Measurements from ENCODE around the gene SF3B2.
A peak's percentile ranks its signal among the peaks of the same experiment; 100 is the strongest.
"Not testable (repeated sequence)": the region's sequence is repeated elsewhere in the genome, so short reads cannot be mapped to it uniquely, and the experiment has no call there.

Gene SF3B2

DNA sequence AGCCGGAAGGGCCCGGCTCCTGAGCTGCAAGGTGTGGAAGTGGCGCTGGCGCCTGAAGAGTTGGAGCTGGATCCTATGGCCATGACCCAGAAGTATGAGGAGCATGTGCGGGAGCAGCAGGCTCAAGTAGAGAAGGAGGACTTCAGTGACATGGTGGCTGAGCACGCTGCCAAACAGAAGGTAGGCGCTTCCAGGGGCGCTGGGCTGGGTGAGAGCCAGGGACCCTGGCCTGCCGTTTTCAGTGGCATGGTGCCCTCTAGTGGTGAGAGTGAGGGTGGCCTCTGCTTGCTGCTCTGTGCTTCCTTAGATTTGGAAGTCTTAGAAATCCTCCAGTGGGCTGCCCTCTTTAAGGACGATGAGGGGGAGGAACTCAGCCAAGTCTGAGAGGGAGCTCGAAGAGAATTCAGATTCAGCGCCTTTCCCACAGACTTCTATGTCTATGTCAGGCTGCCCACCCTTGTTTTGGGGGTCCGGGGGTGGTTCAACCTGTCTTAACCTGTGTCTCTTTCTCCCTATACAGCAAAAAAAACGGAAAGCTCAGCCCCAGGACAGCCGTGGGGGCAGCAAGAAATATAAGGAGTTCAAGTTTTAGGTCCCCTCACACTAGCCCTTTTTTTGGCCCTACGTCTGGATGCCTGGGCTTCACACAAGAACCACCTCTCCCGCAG, 16.1 kb downstream of the SF3B2 start:
- in situ Hi-C loops (cut with MboI; ENCODE audit: low sequenced_read_pairs): no loop called here
- Histone ChIP-seq H3K36me3 (replicated peaks) (peaks cover 62% of the 10 kb centered on the region), H3K27me3 (ENCODE audit: low read depth) (no peaks in the 10 kb centered on the region), H3K4me1 (peaks cover 7% of the 10 kb centered on the region; the same call in 1 of the 2 replicates), H3K9me3 (no peaks in the 10 kb centered on the region), H3K4me3 (no peak overlapping the region)
- peak; percentile 60 to 90 for DNase-seq (ENCODE audit: low spot score in 2 of 2)

DNA sequence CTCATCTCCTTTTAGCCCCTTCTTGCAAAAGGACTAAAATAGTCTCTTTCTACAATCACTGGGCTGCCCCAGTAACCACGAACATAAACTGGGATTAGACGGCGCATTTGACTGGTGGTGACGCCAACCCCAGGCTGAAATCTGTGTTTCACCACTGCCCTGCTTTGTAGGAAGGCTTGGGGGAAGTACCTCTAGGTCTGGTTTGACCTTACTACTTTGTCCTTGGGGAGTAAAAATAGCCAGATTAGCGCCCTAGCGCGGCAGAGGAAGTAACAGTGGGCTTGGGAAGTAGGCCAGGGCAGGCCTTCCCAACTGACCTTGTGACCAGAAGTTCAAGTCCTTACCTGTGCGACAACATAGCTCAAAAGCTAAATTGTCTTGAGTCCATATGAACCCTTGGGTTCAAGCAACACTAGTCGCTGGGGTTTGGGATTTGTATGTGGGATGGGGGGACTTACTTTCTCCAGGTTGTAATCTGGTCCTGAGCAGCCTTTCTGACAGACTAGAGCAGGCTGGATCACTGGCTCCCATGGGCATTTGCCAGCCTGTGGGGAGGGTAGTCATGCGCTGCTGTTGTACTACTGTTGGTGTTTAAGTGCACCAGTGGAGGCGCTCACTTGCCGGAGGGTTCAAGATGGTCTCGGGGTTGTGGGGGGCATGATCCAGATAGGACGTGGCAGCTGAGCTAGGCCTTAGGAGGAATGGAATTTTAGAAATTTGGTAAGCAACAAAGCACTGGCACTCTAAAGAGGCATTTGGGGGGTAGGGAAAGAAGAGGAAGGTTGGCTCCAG, 17.0 kb downstream of the SF3B2 start:
- Histone ChIP-seq H3K4me3 (peak overlapping the region; percentile 34), H3K9me3 (no peaks in the 10 kb centered on the region), H3K36me3 (replicated peaks) (peaks cover 54% of the 10 kb centered on the region), H3K4me1 (peaks cover 7% of the 10 kb centered on the region; the same call in 1 of the 2 replicates), H3K27me3 (ENCODE audit: low read depth) (no peaks in the 10 kb centered on the region)
- in situ Hi-C loops (cut with MboI; ENCODE audit: low sequenced_read_pairs): no loop called here
- no peak for DNase-seq (ENCODE audit: low spot score in 2 of 2)

DNA sequence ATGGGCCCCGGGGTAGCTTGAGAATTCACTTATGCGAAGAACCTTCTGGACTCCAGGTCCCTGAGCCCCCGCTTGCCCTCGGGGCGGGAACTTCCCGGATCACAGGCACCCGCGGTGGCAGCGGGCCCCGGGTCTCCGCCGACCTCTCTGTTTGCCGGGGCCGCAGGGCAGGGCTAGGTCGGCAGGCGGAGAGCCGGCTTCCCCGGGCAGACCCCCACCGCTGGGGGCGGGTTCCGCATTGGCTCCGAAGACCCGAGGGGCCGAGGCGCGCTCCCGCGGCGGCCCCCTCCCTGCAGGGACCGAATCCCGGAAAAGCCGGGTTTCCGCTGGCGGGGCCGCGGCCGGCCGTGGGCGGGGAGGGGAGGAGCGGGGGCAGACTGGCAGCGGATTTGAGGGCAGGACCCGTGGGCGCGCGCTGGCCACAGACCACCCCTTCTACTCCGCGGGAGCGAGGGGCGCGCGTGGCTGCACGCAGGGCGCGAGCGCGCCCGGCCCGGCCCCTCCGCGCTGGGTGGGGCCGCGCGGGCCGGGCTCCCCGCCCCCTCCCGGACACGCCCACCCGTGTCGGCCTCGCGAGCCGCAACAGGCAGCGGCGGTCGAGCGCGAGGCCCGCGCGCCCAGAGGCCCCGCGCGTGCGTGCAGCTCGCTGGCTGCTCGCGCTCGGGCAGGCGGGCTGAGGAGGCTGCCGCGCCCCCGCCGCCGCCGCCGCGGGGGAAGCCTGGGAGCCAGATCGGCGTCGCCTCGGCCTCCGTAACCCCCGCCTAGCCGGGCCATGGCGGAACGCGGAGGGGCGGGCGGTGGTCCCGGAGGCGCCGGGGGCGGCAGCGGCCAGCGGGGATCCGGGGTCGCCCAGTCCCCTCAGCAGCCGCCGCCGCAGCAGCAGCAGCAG, 17.8 kb downstream of the SF3B2 start, which contains the start of gene PACS1:
PACS1 (plus strand) TSS at position 558 of the 889 bp plus-strand sequence; CDS start at position 773, 215 bp downstream.
- in situ Hi-C loops (cut with MboI; ENCODE audit: low sequenced_read_pairs): no loop called here
- peak; percentile 32 to 70 for DNase-seq (ENCODE audit: low spot score in 2 of 2)
- peaks cover 46% of the 10 kb centered on the region for H3K36me3 ChIP-seq (replicated peaks)

DNA sequence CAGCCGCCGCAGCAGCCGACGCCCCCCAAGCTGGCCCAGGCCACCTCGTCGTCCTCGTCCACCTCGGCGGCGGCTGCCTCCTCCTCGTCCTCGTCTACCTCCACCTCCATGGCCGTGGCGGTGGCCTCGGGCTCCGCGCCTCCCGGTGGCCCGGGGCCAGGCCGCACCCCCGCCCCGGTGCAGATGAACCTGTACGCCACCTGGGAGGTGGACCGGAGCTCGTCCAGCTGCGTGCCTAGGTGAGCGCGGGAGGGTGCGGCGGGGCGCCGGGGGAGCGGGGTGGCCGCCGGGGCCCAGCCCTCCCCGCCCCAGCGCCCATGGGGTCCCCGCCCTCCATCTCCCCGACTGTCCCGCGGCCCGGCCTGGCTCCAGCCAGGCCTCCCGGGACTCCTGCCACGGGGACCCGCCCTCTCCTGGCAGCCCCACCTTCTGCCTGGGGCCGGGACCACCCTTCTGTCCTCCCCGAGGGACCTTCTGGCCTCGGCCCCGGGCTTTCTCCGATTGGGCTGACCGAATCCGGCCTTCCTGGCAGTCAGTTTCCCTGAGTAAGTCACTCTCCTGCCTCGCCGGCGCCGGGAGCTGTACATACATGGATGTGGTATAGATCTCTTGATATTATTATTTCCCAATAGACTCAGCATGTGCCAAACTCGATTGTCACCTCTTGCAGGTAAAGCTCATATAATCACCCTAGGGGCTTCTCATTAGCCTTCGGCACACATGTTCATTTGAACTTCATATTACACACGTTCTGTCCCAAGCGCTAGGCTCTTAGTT, 18.6 kb downstream of the SF3B2 start:
- Histone ChIP-seq H3K4me3 (peak overlapping the region; percentile 50), H3K4me1 (peaks cover 7% of the 10 kb centered on the region; the same call in 1 of the 2 replicates), H3K36me3 (replicated peaks) (peaks cover 37% of the 10 kb centered on the region), H3K9me3 (no peaks in the 10 kb centered on the region), H3K27me3 (ENCODE audit: low read depth) (no peaks in the 10 kb centered on the region)
- in situ Hi-C loops (cut with MboI; ENCODE audit: low sequenced_read_pairs): no loop called here
- peak; percentile 7 to 64 for DNase-seq (ENCODE audit: low spot score in 2 of 2)

More for the DNA sequence above, 17.8 kb downstream of the SF3B2 start, which contains the start of gene PACS1:
- Histone ChIP-seq H3K4me1 (peaks cover 7% of the 10 kb centered on the region; the same call in 1 of the 2 replicates), H3K4me3 (peak within 1 kb of the TSS; percentile 50), H3K9me3 (no peaks in the 10 kb centered on the region), H3K27me3 (ENCODE audit: low read depth) (no peaks in the 10 kb centered on the region)

DNA sequence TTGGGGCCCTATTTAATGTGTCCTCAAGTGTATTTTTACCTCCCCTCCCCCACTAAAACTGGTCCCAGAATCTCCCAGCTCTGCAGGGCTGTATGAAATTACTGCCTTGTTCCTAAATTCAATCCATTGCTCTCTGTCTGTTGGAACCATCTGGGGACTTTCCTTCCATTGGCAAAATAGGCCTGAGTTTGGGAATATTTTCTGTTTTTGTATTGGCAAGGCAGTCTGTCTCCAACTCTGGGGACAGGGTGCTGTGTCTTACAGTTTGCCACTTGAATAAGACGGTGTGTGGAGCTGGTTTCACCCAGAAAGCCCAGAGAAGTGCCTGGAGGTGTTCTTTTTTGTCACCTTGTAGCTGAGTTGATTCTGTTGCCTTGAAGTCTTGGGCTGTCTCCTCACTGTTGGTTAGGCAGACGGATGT, 19.2 kb downstream of the SF3B2 start:
- Histone ChIP-seq H3K4me3 (peak overlapping the region; percentile 50), H3K36me3 (replicated peaks) (peaks cover 31% of the 10 kb centered on the region), H3K9me3 (no peaks in the 10 kb centered on the region), H3K27me3 (ENCODE audit: low read depth) (no peaks in the 10 kb centered on the region), H3K4me1 (peaks cover 7% of the 10 kb centered on the region; the same call in 1 of the 2 replicates)
- in situ Hi-C loops (cut with MboI; ENCODE audit: low sequenced_read_pairs): no loop called here
- no peak for DNase-seq (ENCODE audit: low spot score in 2 of 2)

DNA sequence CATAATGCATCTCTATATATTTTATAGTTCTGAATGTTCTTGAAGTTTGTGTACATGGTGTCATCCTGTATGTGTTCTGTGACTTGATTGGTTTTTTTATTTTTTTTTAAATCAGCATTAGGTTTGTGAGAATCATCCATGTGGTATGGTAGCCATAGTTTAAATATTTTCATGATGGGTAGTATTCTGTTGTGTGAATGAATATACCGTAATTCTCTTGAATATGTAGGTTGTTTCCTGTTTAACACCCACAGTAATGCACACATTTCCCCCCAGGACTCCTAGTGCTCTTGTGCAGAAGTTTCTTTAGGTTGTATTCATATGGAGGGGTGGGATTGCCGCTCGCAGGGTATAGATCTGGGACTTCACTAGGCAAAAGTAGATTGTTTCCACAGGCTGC, 19.9 kb downstream of the SF3B2 start:
- in situ Hi-C loops (cut with MboI; ENCODE audit: low sequenced_read_pairs): no loop called here
- no peak overlapping the region for H3K4me3 ChIP-seq
- no peaks in the 10 kb centered on the region for H3K27me3 ChIP-seq (ENCODE audit: low read depth)
- no peaks in the 10 kb centered on the region for H3K9me3 ChIP-seq
- peaks cover 7% of the 10 kb centered on the region; the same call in 1 of the 2 replicates for H3K4me1 ChIP-seq
- no peak for DNase-seq (ENCODE audit: low spot score in 2 of 2)
- H3K36me3 ChIP-seq (replicated peaks): peaks cover 24% of the 10 kb centered on the region

DNA sequence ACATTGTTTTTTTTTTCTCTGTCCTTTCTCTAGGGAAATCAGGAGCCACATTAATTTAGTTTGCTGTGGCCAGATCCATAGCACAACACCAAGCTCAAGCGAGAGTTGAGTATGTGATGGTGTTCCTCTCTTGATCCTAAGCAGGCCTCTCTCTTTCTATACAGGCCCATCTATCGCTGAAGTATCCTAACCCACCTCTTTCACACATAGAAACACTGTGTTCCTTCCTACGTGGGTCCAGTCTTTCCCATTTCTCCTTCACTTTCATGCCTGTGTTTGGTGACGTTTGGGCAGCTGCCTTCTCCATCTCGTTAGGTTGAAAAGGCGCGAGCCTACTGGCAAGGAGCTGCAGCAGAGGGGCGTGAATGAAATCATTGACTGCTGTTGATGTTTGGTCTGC, 20.4 kb downstream of the SF3B2 start:
- H3K9me3 ChIP-seq: no peaks in the 10 kb centered on the region
- no peak for DNase-seq (ENCODE audit: low spot score in 2 of 2)
- H3K4me1 ChIP-seq: peaks cover 7% of the 10 kb centered on the region; the same call in 1 of the 2 replicates
- H3K4me3 ChIP-seq: no peak overlapping the region
- in situ Hi-C loops (cut with MboI; ENCODE audit: low sequenced_read_pairs): no loop called here
- peaks cover 20% of the 10 kb centered on the region for H3K36me3 ChIP-seq (replicated peaks)
- H3K27me3 ChIP-seq (ENCODE audit: low read depth): no peaks in the 10 kb centered on the region

DNA sequence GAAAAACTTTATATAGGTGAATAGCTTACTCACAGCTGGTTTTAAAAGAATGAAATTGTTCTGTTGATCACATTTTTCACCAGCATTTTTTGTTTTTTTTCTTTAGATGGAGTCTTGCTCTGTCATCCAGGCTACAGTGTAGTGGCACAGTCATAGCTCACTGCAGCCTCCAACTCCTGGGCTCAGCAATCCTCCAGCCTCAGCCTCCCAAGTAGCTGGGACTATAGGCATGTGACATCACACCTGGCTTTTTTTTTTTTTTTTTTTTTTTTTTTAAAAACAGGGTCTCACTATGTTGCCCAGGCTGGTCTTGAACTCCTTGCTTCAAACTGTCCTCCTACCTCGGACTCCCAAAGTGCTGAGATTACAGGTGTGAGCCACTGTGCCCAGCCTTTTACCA, 21.5 kb downstream of the SF3B2 start:
- peaks cover 7% of the 10 kb centered on the region; the same call in 1 of the 2 replicates for H3K4me1 ChIP-seq
- H3K36me3 ChIP-seq (replicated peaks): peaks cover 8% of the 10 kb centered on the region
- no peak for DNase-seq (ENCODE audit: low spot score in 2 of 2)
- H3K9me3 ChIP-seq: no peaks in the 10 kb centered on the region
- H3K4me3 ChIP-seq: no peak overlapping the region
- in situ Hi-C loops (cut with MboI; ENCODE audit: low sequenced_read_pairs): no loop called here
- no peaks in the 10 kb centered on the region for H3K27me3 ChIP-seq (ENCODE audit: low read depth)

DNA sequence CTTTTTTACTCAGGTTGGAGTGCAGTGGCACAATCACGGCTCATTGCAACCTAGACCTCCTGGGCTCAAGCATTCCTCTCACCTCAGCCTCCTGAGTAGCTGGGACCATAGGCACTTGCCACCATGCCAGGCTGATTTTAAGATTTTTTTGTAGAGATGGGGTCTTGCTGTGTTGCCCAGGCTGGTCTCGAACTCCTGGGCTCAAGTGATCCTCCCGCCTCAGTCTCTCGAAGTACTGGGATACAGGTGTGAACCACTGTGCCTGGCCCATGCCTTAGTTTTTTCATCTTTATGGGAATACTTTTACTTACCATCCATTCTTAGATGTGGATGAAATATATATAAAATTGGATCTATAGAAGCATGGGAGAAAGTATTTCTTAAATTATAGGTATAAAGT, 23.1 kb downstream of the SF3B2 start:
- no peak for DNase-seq (ENCODE audit: low spot score in 2 of 2)
- no peaks in the 10 kb centered on the region; the same call in 1 of the 2 replicates for H3K36me3 ChIP-seq (replicated peaks)
- in situ Hi-C loops (cut with MboI; ENCODE audit: low sequenced_read_pairs): no loop called here
- H3K4me3 ChIP-seq: no peak overlapping the region
- no peaks in the 10 kb centered on the region for H3K9me3 ChIP-seq
- H3K27me3 ChIP-seq (ENCODE audit: low read depth): no peaks in the 10 kb centered on the region
- H3K4me1 ChIP-seq: peaks cover 7% of the 10 kb centered on the region; the same call in 1 of the 2 replicates

DNA sequence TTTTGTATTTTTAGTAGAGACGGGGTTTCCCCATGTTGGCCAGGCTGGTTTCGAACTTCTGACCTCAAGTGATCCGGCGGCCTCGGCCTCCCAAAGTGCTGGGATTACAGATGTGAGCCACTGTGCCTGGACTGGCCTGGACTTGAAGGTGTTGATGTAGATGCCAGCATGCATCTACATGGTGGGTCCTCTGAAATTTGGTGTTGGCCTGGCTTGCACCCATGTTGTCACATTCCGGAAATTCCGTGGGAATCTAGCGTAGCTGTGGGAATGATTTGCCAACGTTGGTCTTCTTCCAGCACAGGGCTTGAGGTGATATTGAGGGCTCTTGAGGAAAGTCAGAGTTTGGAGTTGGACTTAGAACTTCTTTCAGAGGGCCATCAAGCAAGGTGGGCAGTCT, 24.4 kb downstream of the SF3B2 start:
- Histone ChIP-seq H3K27me3 (ENCODE audit: low read depth) (no peaks in the 10 kb centered on the region), H3K4me1 (peaks cover 7% of the 10 kb centered on the region; the same call in 1 of the 2 replicates), H3K36me3 (replicated peaks) (no peaks in the 10 kb centered on the region; the same call in 1 of the 2 replicates), H3K4me3 (no peak overlapping the region), H3K9me3 (no peaks in the 10 kb centered on the region)
- DNase-seq (ENCODE audit: low spot score in 2 of 2): no peak
- in situ Hi-C loops (cut with MboI; ENCODE audit: low sequenced_read_pairs): no loop called here

DNA sequence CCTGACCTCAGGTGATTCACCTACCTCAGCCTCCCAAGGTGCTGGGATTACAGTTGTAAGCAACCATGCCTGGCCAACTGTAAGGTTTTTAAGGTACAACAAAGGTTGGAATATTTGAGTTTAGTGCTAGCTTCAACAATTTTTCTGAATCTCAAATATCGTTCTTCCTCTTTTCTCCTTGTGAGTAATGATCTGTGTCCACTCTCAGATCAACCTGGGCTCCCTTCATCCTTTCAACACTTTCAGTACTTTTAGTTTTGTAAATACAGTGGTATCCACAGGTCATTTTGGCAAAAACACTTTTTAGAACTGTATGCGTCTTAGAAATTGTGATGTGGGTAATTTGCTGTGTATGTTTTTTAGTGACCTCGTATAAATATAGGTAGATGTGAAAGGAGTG, 25.8 kb downstream of the SF3B2 start:
- H3K4me1 ChIP-seq: peaks cover 3% of the 10 kb centered on the region
- H3K4me3 ChIP-seq: no peak overlapping the region
- H3K27me3 ChIP-seq (ENCODE audit: low read depth): no peaks in the 10 kb centered on the region
- H3K9me3 ChIP-seq: no peaks in the 10 kb centered on the region
- DNase-seq (ENCODE audit: low spot score in 2 of 2): no peak
- in situ Hi-C loops (cut with MboI; ENCODE audit: low sequenced_read_pairs): no loop called here
- H3K36me3 ChIP-seq (replicated peaks): no peaks in the 10 kb centered on the region; the same call in 1 of the 2 replicates

DNA sequence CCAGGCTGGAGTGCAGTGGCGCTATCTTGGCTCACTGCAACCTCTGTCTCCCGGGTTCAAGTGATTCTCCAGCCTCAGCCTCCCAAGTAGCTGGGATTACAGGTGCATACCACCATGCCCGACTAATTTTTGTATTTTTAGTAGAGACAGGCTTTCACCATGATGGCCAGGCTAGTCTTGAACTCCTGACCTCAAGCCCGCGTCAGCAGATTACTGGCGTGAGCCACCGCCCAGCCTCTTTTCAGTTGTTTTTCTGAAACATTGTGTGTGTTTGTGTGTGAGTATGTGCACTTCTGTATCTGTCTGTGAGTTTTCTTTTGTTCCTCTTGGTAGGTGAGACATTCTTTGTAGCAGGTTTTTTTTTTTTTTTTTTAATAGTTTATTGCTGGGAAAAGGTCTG, 26.8 kb downstream of the SF3B2 start:
- in situ Hi-C loops (cut with MboI; ENCODE audit: low sequenced_read_pairs); H3K4me1 ChIP-seq; H3K27me3 ChIP-seq (ENCODE audit: low read depth); DNase-seq (ENCODE audit: low spot score in 2 of 2); H3K4me3 ChIP-seq; H3K36me3 ChIP-seq (replicated peaks); H3K9me3 ChIP-seq: not testable (repeated sequence)
